ENCODE measurements around the gene EML4.

GRCh38 chr2:42248846-42249245 is 79.7 kb downstream of the EML4 start:
- no peak for TF ChIP-seq CTCF (conservative IDR thresholded peaks at IDR 0.05)
- no peak for TF ChIP-seq ZFX (IDR thresholded peaks at IDR 0.05)
